Right atrium auricular region (tissue), 2 donors: ENCODE data around the gene FOXP2. TPM values are rescaled to one million over a fixed set of nuclear protein-coding genes. Genes with fewer than 3 reads are reported as not detected.

Source experiments
- DNase-seq: peaks from one replicate; pipeline ENCODE4 v3.0.0-alpha.2; 2019; ENCODE audit warnings: low spot score
- H3K27ac ChIP-seq, 2 donors: fragments of 200-600 bp; sonication (generic); 1 replicate in 1 of 2; 2 replicates in 1 of 2; pipeline ENCODE4 v1.5.1; 2016 to 2019
- H3K27me3 ChIP-seq, 2 donors: fragments of 200-600 bp; sonication (generic); one replicate each; pipeline versions ENCODE4 v1.5.1 to v1.6.0; 2017 to 2019
- H3K36me3 ChIP-seq: fragments of 200-600 bp; sonication (generic); one replicate; pipeline ENCODE4 v1.5.1; 2016
- H3K4me1 ChIP-seq, 2 donors: fragments of 200-600 bp; sonication (generic); one replicate each; pipeline versions ENCODE4 v1.5.1 to v1.6.0; 2017 to 2019
- H3K4me3 ChIP-seq, 2 donors: fragments of 200-600 bp; sonication (generic); 1 replicate in 1 of 2; 2 replicates in 1 of 2; pipeline ENCODE4 v1.5.1; 2017 to 2019; ENCODE audit warnings: mild to moderate bottlenecking in 1 of 2, moderate library complexity in 1 of 2
- H3K9me3 ChIP-seq, 2 donors: fragments of 200-600 bp; sonication (generic); one replicate each; pipeline ENCODE4 v1.5.1; 2019
- CTCF ChIP-seq, 2 donors: fragments of 200-600 bp; sonication (generic); IDR thresholded peaks; one replicate each; pipeline ENCODE4 v1.5.1; 2019; ENCODE audit warnings: antibody characterized with exemption in 2 of 2
- total RNA-seq, 2 donors: library from RNA; depleted of rRNA; stranded (reverse); fragments of >200 nt; gene quantifications; one replicate each; pipeline ENCODE4 v1.1.0, GENCODE V29; 2016

Gene FOXP2
- total RNA-seq, 2 donors from 2014 or later = 2.0 to 3.8 TPM

DNA sequence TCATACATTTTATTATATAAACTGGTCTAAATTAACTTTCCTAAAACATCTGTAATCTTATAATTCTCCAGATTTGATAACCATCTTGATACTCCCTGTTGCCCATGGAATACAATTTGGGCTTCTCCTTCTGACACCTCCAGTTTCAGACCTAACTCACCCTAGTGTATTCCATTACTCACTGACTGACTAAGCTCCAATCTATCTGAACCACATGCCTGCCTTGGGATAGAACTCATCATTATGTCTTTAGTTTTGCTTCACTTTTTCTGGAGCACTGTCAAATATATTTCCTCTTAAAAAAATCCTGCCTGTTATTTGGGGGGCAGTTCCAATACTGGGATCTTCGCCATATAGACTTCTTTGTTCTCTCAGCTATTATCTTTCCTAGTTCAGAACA is 4.9 kb upstream of the FOXP2 start:
- TF ChIP-seq CTCF (IDR thresholded peaks at IDR 0.05) = no peak
- H3K27ac ChIP-seq = no peak overlapping the region

DNA sequence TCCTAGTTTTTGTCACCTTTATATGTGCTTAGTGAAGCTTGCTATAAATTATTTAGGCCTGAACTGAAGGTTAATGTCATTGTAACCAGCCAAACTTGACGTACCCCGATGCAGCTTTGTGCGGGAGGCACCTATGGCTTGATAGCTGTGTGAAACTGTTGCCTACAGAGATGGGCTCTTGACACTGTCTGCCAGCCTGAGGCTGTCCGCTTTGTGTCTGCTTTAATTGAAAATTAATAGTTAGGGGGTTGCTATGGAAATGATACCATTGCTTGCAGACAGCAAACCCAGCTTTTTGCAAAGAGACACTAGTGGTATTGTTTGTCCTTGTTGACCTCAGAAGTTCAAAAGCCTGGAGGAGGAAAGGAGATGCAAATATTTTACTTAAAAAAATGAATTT is 2.1 kb upstream of the FOXP2 start:
- no peak for DNase-seq
- no peaks in the 10 kb centered on the region for H3K9me3 ChIP-seq
- TF ChIP-seq CTCF (IDR thresholded peaks at IDR 0.05) = no peak
- no peak overlapping the region for H3K4me3 ChIP-seq
- H3K27me3 ChIP-seq = no peaks in the 10 kb centered on the region
- H3K36me3 ChIP-seq = no peaks in the 10 kb centered on the region
- no peak overlapping the region for H3K27ac ChIP-seq
- no peaks in the 10 kb centered on the region for H3K4me1 ChIP-seq

More for the DNA sequence above, 4.9 kb upstream of the FOXP2 start:
- DNase-seq = no peak
- Histone ChIP-seq H3K4me1 (no peaks in the 10 kb centered on the region), H3K27me3 (no peaks in the 10 kb centered on the region), H3K9me3 (no peaks in the 10 kb centered on the region), H3K4me3 (no peak overlapping the region), H3K36me3 (no peaks in the 10 kb centered on the region)

- Histone ChIP-seq H3K36me3 (no peaks in the 10 kb centered on the region), H3K27ac (peak overlapping the region in 1 of 2 donors; percentile 36), H3K27me3 (no peaks in the 10 kb centered on the region), H3K9me3 (no peaks in the 10 kb centered on the region), H3K4me1 (no peaks in the 10 kb centered on the region), H3K4me3 (no peak overlapping the region)
- no peak for TF ChIP-seq CTCF (IDR thresholded peaks at IDR 0.05)
- DNase-seq = no peak
These were observed 857 bp upstream of the FOXP2 start for GRCh38 chr7:114413761-114414155.

DNA sequence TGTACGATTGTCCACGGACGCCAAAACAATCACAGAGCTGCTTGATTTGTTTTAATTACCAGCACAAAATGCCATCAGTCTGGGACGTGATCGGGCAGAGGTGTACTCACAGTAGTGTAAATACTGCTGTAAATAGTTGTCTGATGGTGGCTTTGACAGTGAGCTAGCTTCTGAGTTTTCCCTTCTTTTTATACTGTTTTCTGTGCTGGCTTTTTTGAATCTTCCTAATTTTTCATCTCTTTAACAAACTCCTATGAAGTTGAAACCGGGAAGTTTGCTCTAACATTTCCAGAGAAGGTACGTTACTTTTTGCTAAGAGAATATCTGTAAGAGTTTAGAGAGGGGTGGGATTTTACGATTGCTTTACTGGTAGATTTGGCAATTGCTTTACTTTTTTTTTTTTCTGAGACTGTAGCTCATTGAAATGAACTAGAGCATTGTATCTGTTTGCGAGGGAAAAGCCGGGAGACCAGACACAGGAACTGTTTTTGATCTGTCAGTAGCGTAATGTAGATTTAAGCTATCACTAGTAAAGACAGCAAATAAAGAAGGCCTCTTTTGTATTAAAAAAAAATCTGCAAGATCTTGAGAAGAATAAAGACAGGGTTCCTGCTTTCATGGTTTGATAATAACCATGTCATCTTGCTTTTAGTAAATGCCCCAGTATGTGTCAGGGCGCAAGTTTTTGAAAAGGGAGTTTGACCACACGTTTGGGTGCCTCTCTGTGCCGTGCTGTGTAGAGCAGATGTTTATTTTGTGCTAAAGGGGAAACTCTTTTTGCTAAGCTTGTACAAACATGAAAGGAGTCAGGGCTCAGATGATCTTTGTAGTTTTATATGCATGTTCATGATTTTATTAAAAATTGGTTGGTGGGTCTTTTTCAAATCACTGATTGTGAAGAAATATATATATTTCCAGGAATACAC is 712 bp downstream of the FOXP2 start:
- TF ChIP-seq CTCF (IDR thresholded peaks at IDR 0.05) = no peak
- Histone ChIP-seq H3K36me3 (no peaks in the 10 kb centered on the region), H3K4me1 (no peaks in the 10 kb centered on the region), H3K27ac (peak overlapping the region; percentile 16 to 36), H3K27me3 (no peaks in the 10 kb centered on the region), H3K4me3 (peak overlapping the region; percentile 9 to 12), H3K9me3 (no peaks in the 10 kb centered on the region)
- DNase-seq = no peak

GRCh38 chr7:114416129-114416990 is 1.7 kb downstream of the FOXP2 start:
- Histone ChIP-seq H3K36me3 (no peaks in the 10 kb centered on the region), H3K4me3 (peak overlapping the region in 1 of 2 donors; percentile 12), H3K27me3 (no peaks in the 10 kb centered on the region), H3K27ac (peak overlapping the region in 1 of 2 donors; percentile 36), H3K4me1 (no peaks in the 10 kb centered on the region), H3K9me3 (no peaks in the 10 kb centered on the region)
- TF ChIP-seq CTCF (IDR thresholded peaks at IDR 0.05) = no peak
- DNase-seq = no peak
